Measurements from ENCODE around the gene CDC42BPG. TPM values are rescaled to one million over a fixed set of nuclear protein-coding genes. Genes with fewer than 3 reads are reported as not detected.
A peak's percentile ranks its signal among the peaks of the same experiment; 100 is the strongest.

CDC42BPG gene
- polyA plus RNA-seq, 3 donors, result 4.3 to 5.1 (median 4.3) TPM

DNA sequence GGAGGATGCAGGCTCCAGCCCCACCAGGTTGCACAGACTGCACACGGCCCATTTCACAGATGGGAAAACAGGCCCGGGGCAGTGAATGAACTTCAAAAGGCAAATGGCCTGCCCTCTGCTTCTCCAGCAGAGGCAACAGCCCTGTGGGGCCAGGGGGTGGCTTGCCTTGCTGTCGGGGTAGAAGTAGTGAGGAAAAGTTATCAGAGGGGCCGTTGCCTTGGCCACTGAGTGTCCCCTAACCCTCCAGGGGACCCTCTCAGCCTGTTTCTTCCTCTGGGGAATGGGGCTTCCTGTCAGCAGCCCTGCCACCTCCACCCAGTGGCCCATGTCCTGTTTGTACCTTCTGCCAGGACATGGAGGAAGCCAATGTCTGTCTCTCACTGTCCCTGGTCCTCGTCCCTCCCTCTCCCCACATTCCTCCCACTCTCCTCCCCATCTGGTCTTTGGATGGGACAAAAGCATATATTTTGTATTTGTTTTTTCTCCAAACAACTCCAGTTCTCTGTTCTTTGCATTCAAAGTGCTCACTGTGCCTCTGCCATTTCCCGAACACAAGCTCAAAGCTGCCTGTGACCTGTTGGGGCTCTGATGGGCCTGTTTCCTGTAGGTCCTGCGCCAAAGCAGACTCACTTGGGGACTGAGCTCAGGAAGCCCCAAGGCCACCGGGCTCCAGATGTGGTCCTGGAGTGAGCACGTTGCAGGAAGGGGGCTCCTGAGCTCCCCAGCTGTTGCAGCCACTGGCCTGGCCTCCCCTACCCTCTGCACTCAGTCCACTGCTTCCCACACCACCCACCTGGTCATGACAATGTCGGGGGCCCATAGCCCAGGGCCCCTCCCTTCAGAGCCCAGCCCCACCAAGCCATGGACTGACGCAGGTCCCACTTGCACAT is 50.9 kb downstream of the CDC42BPG start:
- no peak for DNase-seq (ENCODE audit: low read depth in 3 of 3, low spot score in 2 of 3)

DNA sequence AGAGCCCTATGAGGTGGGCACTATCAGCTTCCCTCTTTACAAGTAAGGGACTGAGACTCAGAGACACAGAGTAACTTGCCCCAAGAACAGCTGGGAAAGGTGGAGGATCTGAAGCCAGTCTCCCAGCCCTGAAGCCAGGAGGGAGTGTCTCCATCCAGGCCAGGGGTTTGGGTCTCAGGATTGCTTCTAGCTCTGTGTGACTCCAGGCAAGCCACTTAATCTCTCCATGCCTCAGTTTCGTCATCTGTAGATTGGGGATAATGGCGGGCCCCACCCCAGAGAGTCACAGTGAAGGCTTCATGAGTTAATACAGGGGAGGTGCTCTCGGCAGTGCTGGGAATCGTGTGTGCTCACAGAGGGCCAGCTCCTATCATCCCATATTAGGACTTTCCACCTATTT is 52.0 kb downstream of the CDC42BPG start:
- DNase-seq (ENCODE audit: low read depth in 3 of 3, low spot score in 2 of 3), result no peak

DNA sequence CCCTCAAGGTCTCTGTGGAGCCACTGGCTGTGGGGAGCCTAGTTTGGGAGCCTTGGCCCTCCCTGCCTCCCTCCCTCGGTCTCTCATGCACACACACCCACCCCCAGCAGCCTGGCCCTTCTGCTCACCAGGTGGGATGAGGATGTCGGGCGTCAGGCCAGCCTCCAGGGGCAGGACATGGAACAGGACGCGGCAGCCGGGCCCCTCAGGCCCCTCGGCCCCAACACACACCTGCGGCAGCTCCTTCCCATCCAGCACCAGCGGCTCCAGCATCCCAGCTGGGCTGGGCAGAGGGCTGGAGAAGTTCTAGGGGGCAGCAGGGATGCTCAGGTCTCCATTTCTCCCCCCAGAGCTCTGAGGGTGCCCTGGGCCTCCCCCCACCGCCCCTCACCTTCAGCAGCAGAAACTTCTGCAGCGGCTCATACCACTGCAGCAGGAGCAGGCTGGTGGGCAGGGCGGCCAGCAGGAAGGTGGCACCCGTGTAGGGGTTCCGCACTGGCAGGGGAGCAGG is 52.6 kb downstream of the CDC42BPG start:
- DNase-seq (ENCODE audit: low read depth in 3 of 3, low spot score in 2 of 3), result no peak

DNA sequence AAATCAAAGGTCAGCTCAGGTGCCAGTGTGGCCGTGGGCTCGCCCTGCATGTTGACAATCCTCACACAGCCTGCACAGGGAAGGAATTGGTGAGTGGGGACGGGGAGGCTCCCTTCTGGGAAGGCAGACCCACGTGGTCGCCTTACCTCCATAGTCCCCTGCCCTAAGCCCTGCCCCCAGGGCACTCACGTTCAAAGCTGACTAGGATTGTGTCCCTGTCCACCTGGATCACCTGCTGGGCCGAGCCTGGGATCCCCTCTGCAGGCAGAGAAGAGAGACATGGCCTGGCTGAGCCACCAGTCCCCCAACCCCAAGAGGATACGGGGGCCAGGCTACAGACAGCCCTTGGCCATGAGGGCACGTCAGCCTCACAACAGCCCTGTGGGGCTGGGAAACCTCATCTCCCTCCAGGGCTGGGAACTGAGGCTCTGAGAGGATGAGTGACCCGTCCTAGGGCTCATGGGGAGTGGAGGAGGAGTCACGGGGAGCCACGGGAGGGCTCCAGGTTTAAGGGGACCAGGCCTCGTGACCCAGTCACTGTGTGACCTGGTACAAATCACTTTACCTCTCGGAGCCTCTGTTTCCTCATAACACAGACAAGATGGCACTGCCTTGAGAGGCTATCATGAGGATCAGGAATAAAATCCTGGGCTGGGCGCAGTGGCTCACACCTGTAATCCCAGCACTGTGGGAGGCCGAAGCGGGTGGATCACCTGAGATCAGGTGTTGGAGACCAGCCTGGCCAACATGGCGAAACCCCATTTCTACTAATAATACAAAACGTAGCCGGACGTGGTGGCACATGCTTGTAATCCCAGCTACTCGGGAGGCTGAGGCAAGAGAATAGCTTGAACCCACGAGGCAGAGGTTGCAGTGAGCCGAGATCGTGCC is 54.0 kb downstream of the CDC42BPG start:
- DNase-seq (ENCODE audit: low read depth in 3 of 3, low spot score in 2 of 3), result no peak

DNA sequence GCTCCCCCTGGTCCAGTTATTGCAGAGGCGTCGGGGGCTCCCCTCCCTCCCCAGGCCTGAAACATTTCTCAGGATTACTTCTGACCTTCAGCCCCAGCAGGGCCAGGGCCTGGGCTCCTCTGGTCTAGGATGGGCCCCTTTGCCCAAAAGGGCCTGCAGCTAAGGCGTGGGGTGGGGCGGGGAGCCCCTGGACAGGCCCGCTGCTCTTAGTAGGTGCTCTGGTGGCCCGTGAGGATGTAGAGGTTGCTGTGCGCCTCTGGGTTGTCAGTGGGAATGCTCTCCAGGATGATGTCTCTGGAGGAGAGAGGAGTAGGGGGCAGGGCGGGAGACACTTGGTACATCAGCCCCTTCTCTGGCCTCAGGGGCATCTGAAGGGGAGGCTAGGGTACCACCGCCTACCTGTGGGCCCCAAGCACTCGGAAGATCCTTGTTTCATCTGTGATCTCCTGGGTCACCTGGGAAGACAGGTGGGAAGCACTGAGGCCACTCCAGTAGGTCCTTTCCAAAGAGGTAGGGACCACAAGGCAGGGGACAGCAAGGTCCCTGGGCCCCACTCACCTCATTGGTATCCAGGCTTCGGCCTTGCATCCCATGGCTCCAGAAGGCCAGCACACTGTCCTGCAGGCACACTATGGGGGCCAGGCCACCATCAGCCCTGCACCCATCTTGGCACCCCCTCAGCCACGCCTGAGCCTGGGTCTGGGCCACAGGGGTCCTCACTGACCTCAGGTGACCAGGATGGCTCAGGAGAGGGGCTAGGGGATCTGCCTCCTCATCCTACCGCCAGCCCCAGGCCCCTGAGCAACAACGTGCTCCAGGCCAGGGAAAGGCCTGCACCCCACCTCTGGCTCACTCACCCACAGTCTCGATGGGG is 54.9 kb downstream of the CDC42BPG start:
- no peak for DNase-seq (ENCODE audit: low read depth in 3 of 3, low spot score in 2 of 3)

DNA sequence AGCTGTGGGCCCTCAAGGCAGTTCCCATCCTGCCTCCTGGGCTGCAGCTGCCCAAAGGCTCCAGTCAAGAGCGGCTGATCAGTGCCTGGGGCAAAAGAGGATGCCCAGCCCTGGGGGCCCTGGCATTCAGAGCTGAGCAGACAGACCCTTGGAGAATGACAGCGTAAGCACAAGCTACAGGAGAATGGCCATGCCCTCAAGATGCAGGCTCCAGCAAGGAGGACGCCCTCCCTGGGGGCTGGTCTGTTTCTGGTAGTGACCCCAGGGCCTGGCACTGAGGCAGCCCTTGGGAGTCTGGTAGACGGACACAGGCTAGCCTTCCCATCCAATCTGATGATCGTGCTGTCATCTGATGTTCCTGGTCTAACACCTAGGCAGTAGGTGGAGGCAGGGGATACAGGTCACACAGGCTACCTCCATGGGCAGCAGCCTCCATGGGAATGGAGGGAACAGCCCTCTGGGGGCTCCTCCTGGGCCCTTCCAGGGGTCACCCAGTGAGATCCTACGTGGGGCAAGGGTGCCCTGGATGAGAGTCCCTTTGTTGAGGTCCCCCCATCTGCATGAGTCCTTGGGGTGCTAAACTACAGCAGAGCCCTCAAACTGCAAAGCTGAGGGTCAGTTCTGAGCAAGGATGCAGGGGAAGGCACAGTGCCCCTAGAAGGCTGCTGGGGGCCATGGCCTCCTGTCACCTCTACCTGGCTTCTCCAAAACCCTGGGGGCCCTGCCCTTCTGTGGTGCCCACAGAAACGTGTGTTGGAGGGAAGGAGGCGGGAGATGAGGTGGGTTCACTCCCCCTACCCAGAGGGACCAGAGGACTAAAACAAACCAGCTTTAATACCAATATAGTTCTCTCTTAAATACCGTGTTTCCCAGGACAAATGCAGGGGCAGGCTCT is 55.9 kb downstream of the CDC42BPG start:
- DNase-seq (ENCODE audit: low read depth in 3 of 3, low spot score in 2 of 3), result no peak

DNA sequence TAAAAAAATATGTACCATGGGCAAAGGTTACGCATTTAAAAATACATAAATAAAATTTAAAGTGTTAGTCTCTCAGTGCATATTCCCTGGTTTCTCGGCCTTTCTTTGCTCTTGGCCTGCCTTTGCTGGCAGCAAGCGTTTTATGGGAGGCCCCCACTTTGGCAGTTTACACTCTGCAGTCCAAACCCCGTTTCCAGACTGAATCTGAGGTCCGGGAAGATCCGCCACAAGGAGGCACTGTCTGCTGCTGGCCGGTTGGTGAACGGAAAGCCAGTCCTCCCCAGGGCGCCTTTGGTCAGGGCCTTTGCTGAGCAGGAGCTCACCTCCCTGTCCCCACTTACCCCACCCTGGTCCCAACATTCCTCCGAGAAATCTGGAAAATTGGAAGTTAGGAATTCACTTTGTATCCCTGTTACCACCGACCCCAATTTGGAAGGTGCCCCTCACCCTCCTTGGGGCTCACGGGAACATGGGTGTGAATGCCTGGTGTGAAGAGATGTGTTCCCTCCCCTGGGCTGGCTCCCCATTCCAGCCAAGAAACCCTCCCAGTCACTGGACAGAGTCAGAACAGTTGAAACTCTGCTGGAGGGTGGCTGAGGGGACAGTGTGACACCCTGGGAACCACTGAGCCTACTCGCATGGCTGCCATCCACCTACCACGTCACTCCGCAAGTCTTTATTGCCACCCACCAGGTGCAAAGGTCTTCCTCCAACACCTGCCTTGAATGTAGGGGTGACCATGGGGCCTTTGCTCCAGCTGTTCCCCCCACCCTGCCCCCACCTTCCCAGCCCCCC is 56.7 kb downstream of the CDC42BPG start:
- DNase-seq (ENCODE audit: low read depth in 3 of 3, low spot score in 2 of 3), result no peak

DNA sequence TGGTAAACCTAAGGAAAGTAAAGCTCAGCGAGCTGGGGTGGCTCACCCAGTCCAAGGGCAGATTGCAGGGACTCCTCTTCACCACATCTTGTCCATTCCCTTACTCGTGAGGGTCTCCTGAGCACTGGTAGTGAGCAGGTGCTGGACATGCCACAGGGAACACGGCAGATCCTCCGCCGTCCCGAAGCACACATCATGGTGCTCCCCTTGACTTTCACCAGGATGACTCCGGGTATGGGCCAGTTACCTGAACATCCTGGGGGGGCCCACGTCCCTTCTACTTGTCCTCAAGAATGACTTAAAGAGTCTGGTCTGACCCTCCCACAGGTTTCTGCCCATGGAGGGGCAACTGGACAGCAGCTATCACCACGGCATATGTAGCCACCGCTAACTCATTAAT is 58.1 kb downstream of the CDC42BPG start:
- DNase-seq (ENCODE audit: low read depth in 3 of 3, low spot score in 2 of 3), result no peak

DNA sequence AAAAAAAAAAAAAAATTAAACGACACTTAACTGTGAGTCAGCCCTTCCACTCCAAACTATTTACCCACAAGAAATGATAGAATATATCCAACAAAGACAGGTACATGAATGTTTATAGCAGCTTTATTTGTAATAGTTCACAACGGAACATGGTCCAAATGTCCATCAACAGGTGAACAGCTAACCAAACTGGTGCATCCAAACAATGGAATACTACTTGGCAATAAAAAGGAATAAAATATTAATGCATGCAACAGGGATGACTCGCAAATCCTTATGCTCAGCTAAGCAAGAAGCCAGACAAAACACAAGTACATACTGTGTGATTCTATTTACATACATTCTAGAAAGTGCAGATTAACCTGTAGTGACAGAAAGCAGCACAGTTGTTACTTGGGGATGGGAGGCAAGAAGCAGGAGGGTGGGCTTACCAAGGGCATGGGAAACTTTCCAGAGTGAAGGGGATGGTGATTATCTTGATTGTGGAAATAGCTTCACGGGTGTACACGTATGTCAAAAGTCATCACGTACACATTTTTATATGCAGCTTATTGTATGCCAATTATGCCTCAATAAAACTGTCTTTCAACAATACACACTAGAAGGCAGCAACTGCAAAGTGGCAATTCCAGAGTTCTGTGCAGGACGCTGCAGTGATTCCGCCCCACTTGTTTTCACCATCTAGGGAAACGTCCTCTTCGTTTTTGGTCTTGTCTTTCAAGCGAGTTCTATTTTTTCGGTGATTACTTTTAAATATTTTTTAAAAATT is 59.5 kb downstream of the CDC42BPG start:
- DNase-seq (ENCODE audit: low read depth in 3 of 3, low spot score in 2 of 3), result no peak

DNA sequence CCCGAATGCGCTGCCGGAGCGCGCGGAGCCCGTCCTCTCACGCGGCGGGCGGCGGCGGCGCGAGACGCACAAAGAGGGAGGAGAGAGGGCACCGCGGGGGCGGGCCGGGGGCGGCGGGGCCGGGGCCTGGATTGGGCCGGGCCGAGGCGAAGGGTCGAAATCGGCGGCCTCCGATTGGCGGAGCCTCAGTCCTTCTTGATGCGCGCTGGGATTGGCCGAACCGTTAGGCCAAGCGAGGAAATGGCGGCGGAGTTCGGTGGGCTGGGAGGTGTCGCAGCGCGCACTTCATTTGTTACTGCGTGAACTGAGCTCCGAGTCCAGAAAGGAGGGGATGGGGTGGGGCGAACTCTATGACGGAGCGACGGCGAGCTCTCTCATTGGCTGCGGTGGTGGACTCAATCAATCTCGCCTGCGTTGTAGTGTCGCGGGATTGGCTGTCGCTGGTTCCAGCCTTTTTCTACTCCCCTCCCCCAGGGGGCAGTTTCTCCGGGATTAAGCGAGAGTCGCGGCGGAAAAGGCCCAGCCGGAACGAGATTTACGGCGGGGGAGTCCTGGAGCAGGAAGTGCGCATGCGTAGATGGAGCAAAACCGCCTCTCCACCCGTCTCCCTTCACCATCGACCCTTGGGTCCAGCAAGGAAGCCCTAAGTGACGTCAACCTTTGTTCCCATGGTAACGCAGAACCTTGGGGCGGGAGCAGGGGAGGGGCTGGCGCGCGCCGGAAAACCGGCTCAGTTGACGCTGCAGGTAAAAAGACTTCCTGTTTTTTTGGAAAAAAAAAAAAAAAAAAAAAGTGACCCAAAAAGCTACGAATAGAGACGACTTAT is 65.8 kb downstream of the CDC42BPG start, which contains the start of gene SF1:
Gene SF1, minus strand, starts transcription at position 70 of the 826 bp plus-strand sequence. CDS start 150 bp downstream, outside the sequence.
- DNase-seq (ENCODE audit: low read depth in 3 of 3, low spot score in 2 of 3), result peak; percentile 100

DNA sequence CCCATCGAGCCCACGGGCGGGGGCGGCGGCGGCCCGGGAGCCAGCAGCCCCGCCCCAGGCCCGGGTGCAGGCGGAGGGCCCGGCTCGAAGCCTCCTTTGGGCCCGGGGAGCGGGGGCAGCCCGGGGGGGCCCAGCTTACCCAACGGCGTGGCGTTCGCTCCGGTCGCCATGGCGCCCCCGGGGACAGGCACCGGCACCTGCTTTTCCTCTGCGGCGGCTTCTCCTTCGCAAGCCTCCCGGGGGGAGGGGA is 66.3 kb downstream of the CDC42BPG start:
- no peak for DNase-seq (ENCODE audit: low read depth in 3 of 3, low spot score in 2 of 3)

DNA sequence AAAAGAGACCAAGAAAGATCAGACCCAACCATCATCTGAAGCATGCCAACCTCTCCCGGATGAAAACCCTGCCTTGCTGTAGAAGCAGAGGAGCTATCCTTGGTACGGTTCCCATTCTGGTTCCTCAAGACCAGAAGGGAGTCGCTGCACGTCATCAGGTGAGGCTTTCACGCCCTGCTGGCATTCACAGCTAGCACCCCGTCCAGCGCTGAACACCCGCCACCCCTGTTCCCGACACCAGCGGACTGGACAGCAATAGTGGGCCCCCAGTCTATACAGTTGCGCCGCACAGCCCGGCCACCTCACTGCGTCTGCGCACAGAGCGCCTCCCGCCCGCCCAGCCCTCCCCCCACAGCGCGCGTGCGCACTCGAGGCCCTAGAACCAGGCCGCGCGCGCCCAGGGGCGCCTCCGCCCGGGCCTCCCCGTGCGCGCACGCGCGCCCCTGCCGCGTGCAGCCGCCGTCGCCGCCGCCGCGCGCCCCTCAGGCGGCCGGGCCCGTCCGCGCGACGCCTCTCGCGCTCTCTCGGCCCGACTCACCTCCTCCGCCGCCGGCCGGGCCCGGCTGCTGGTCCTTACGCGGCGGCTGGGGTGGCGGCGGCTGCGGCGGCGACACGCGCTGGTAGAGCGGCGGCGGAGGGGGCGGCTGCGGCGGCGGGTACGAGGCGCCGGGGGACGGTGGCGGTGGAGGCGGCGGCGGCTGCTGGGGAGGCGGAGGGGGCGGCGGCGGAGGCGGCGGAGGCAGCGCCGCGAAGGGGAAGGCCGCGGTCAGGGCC is 66.8 kb downstream of the CDC42BPG start:
- DNase-seq (ENCODE audit: low read depth in 3 of 3, low spot score in 2 of 3), result peak; percentile 60 to 79 (median 77)

DNA sequence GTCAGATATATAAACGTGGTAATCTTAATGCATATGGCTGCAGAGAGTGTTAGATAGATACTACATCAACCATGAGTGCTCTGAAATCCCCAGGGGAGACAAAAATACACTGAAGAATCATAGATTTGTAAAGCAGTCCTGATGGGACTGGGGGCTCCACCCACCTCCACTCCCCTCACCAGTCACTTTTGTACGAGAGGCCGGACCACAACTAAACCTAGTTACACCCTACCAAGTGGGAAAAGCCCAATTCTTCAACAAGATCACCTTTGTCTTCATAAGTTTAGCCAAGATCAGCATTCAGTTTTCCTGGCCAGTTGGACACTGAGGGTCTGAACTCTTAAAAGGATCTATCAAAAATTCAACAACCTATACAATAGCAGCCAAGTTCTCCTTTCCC is 67.6 kb downstream of the CDC42BPG start:
- DNase-seq (ENCODE audit: low read depth in 3 of 3, low spot score in 2 of 3), result no peak

DNA sequence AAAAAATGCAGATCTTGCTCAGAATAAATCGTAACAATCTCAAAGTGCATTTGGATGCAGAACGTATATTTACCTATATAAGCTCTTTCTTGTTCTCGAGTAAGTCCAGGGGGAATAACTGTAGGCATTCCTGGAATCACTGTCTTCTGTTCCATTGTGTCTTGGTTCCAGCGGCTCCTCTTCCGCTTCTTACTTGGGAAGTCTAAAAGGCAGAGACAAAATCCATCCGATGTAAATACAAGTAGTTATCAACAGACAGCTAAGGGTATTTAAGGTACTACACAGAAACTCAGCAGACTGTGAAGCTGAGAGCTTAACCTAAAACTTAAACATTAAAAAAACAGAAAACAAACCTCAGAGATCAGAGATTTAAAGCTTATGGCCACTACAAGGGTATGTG is 68.0 kb downstream of the CDC42BPG start:
- no peak for DNase-seq (ENCODE audit: low read depth in 3 of 3, low spot score in 2 of 3)

DNA sequence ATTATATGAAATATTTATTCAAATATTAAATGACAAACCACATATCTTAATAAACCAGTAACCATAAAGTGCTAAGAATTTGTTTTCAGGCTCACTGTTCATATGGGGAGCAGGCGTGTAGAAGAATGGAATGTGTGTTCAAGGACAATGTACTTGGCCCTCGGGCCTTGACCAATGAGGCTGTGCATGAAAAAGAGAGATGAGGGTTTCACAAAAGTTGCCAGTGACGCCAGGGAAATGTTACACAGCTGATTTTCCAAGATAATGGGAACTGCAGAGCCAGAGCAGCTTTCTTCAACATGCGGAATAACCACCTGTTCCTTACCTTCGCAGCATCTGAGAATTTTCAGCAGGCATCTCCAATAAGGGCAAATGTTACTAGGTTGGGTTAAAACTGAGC is 70.3 kb downstream of the CDC42BPG start:
- DNase-seq (ENCODE audit: low read depth in 3 of 3, low spot score in 2 of 3), result no peak
